Chondrocyte (in vitro differentiated cells): Measurements from ENCODE around the gene FOXF1. TPM values are rescaled to one million over a fixed set of nuclear protein-coding genes. Genes with fewer than 3 reads are reported as not detected.
A peak's percentile ranks its signal among the peaks of the same experiment; 100 is the strongest.

Source experiments
- DNase-seq: peaks from one replicate; pipeline ENCODE4 v3.0.0; 2021; ENCODE audit warnings: mixed read lengths, low spot score
- H3K27ac Mint-ChIP-seq: one replicate; pipeline ENCODE4 v1.8.0; 2021; ENCODE audit warnings: mild to moderate bottlenecking, moderate library complexity, mixed read lengths; ENCODE audit not compliant: unreplicated experiment
- H3K27me3 Mint-ChIP-seq: 2 replicates; pipeline ENCODE4 v1.8.0; 2021; ENCODE audit warnings: low read depth, mixed read lengths
- H3K36me3 Mint-ChIP-seq: 2 replicates; pipeline ENCODE4 v1.8.0; 2021; ENCODE audit warnings: low read depth, mixed read lengths
- H3K4me1 Mint-ChIP-seq: 2 replicates; pipeline ENCODE4 v1.8.0; 2021; ENCODE audit warnings: low read depth, mild to moderate bottlenecking, mixed read lengths
- H3K4me3 Mint-ChIP-seq: one replicate; pipeline ENCODE4 v1.8.0; 2021; ENCODE audit warnings: mild to moderate bottlenecking, moderate library complexity, mixed read lengths; ENCODE audit not compliant: unreplicated experiment
- H3K9me3 Mint-ChIP-seq: 2 replicates; pipeline ENCODE4 v1.8.0; 2021; ENCODE audit warnings: low read depth, mixed read lengths
- total RNA-seq: library from RNA; stranded (reverse); gene quantifications from 3 replicates; pipeline ENCODE4 v1.2.1, GENCODE V29; 2021
- TF ChIP-seq, protein P1 (sequence below): fragments of 200-600 bp; sonication (generic); IDR thresholded peaks from 2 replicates; pipeline ENCODE4 v1.5.0; 2021; ENCODE audit warnings: antibody characterized with exemption, mild to moderate bottlenecking, moderate library complexity

FOXF1 gene
- total RNA-seq, 1 donor from 2014 or later: not detected

DNA sequence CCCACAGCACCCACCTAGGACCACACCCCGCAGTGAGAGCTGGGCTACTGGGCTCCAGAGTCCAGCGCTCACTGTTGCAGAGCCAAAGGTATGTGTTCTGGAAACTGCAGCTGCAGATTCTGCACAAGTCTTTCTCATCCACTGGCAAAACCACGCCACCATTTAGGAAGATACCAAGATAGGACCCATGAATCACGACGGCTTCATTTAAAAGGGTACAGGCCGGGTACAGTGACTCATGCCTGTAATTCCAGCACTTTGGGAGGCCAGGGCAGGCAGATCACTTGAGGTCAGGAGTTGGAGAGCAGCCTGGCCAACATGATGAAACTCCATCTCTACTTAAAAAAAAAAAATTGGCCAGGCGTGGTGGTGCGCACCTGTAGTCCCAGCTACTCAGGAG lies 18.8 kb downstream of the FOXF1 start:
- Mint-ChIP-seq H3K4me1 (no peaks in the 10 kb centered on the region), H3K9me3 (no peaks in the 10 kb centered on the region), H3K4me3 (no peak overlapping the region), H3K27me3 (peaks cover 32% of the 10 kb centered on the region), H3K36me3 (peaks cover 2% of the 10 kb centered on the region), H3K27ac (no peak overlapping the region)
- TF ChIP-seq, protein P1, sequence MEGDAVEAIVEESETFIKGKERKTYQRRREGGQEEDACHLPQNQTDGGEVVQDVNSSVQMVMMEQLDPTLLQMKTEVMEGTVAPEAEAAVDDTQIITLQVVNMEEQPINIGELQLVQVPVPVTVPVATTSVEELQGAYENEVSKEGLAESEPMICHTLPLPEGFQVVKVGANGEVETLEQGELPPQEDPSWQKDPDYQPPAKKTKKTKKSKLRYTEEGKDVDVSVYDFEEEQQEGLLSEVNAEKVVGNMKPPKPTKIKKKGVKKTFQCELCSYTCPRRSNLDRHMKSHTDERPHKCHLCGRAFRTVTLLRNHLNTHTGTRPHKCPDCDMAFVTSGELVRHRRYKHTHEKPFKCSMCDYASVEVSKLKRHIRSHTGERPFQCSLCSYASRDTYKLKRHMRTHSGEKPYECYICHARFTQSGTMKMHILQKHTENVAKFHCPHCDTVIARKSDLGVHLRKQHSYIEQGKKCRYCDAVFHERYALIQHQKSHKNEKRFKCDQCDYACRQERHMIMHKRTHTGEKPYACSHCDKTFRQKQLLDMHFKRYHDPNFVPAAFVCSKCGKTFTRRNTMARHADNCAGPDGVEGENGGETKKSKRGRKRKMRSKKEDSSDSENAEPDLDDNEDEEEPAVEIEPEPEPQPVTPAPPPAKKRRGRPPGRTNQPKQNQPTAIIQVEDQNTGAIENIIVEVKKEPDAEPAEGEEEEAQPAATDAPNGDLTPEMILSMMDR: no peak
- peak; percentile 37 for DNase-seq

DNA sequence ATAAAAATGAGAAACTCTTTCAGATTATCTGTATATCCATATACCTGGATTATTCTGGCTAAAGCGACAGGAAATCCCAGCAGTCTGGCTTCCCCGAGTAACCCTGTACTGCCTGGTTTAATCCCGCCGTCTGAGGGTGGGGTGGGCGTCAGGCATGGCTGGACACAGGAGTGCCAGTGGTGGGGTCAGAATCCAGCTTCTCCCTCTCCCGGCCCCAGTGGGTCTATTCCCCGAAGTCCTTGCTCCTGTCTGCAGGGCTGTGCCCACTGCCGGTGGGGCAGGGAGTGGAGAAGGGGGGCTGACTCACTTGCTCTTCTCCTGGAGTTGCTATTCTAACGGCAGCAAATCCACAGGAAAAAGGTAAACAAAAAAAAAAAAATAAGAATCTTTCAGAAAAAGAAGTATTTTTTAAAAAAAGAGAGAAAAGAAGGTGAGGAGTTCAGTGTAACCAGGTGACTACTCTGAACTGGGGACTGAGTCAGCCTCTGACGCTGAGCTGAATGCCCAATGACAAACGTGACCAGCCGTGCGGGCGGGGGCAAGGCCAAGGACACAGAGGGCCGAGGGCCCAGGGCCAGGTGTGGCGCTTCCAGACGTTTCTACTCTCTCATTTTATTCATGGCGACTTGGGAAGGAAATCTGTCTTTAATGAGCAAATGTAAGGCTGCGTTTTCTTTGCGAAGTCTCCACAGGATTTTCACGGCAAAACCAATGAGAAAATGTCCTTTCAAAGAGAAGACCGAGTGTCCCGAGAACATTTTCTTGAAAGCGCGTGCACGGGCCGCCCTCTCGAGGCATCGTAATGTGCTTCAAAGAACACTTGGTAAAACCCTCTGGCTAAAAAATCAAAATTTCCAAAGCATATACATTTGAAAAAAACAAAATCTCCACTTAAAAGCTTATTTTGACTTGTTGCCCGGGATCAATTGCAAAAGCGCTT lies 20.2 kb downstream of the FOXF1 start:
- TF ChIP-seq, protein P1: no peak
- no peaks in the 10 kb centered on the region for H3K9me3 Mint-ChIP-seq
- no peaks in the 10 kb centered on the region for H3K4me1 Mint-ChIP-seq
- no peak overlapping the region for H3K4me3 Mint-ChIP-seq
- peak; percentile 59 for DNase-seq
- H3K27ac Mint-ChIP-seq: no peak overlapping the region
- peaks cover 2% of the 10 kb centered on the region for H3K36me3 Mint-ChIP-seq
- H3K27me3 Mint-ChIP-seq: peaks cover 21% of the 10 kb centered on the region

DNA sequence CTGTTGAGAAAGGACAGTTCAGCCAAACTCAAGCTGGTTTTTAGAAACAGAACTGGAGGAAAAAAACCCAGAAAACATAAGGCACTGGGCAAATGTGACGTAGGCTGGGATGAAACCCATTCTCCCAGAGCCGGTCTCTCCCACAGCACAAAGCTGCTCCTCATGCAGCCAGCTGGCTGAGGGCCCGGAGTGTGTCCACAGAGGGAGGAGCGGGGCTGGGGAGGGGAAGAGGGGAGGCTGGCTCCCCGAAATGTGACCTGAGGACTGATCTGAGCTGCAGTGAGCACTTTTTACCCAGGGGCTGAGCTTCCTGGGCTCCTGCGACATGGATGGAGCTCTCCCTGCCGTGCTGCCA lies 20.8 kb downstream of the FOXF1 start:
- H3K9me3 Mint-ChIP-seq: no peaks in the 10 kb centered on the region
- peaks cover 19% of the 10 kb centered on the region for H3K27me3 Mint-ChIP-seq
- DNase-seq: peak; percentile 77
- TF ChIP-seq, protein P1: no peak
- no peak overlapping the region for H3K4me3 Mint-ChIP-seq
- peaks cover 2% of the 10 kb centered on the region for H3K36me3 Mint-ChIP-seq
- H3K4me1 Mint-ChIP-seq: no peaks in the 10 kb centered on the region
- H3K27ac Mint-ChIP-seq: no peak overlapping the region

DNA sequence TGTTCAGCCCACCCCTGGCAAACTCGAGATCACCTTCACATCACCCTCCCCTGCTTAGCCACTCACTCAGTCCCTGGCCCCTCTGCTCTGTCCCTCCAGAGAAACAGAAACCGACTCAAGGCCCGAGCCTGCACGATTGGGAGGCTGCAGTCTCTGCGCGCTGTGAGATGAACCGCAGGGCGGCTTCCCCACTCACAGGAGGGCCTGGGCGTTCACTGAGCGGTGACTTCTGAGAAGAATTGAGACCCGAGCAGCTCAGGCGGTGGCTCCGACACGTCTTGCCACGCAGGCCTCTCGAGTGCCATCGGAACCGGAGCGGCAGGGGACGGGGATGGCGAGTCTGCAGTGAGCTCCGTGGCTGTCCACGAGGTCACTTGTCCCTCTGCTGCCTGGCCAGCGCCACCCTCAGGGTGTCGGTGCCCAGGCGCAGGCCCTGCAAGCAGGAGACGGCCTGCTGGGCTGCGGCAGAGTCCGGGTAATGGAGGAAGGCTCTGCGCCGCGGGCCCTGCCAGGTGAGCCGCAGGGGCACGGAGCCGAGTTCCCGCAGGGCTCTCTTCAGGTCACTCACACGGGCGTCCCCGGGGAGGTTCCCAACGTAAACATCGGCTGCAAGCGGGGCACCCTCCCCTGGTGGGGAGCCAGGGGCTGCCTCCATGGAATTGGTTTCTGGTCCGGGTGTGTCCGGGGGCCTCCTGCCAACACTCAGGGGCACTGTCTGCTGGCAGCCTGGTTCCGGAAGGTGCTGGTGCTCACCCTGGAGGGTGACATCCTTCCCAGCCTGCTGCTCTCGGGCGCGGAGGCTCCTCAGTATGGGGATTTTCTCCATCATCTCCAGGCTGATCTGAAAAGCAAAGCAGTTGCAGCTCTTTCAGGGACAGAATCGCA lies 21.6 kb downstream of the FOXF1 start:
- TF ChIP-seq, protein P1: no peak
- H3K36me3 Mint-ChIP-seq: peaks cover 2% of the 10 kb centered on the region
- H3K4me1 Mint-ChIP-seq: no peaks in the 10 kb centered on the region
- H3K27me3 Mint-ChIP-seq: peaks cover 12% of the 10 kb centered on the region
- DNase-seq: peak; percentile 88
- H3K9me3 Mint-ChIP-seq: no peaks in the 10 kb centered on the region
- no peak overlapping the region for H3K27ac Mint-ChIP-seq
- H3K4me3 Mint-ChIP-seq: no peak overlapping the region

DNA sequence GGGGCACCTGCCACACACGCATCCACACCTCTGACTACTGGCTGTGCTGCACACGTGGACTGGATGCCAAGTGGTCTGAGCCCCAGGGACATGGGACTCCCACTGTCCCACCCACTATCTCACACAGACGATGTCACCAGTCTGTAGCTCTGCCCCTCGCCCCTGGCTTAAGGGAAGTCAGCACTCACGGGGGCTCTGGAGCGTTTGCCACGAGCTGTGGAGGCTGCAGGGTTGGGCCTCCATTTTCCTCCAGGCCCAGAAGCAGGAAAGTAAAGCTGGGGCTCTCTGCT lies 22.1 kb downstream of the FOXF1 start:
- H3K27ac Mint-ChIP-seq: no peak overlapping the region
- H3K9me3 Mint-ChIP-seq: no peaks in the 10 kb centered on the region
- H3K27me3 Mint-ChIP-seq: peaks cover 9% of the 10 kb centered on the region
- DNase-seq: peak; percentile 48
- TF ChIP-seq, protein P1: no peak
- peaks cover 2% of the 10 kb centered on the region for H3K36me3 Mint-ChIP-seq
- H3K4me3 Mint-ChIP-seq: no peak overlapping the region
- no peaks in the 10 kb centered on the region for H3K4me1 Mint-ChIP-seq
